ENCODE measurements around the gene STARD13. TPM values are rescaled to one million over a fixed set of nuclear protein-coding genes. Genes with fewer than 3 reads are reported as not detected.
"Not testable (repeated sequence)": the region's sequence is repeated elsewhere in the genome, so short reads cannot be mapped to it uniquely, and the experiment has no call there.

STARD13 gene
- total RNA-seq, 2 donors from 2014 or later = 43.9 to 47.1 TPM

DNA sequence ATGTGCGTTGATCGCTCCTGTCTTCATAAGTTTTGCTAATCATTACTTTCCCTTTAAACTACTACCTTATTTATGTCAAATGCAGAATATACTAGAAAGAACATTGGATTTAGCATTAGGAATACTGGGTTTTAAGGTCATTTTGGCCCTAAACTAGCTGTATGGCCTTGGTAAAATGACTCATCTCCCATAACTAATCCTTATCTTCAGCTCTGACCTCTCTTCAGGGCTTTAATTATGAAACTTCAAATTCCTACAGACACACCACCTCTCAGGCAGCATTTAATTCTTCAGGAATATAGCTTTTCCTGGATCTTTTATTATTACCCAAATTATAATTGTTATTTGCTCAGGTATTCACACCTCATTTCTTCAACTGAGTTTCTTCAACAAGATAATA is 121.2 kb downstream of the STARD13 start:
- no peaks in the 10 kb centered on the region for H3K9me3 ChIP-seq
- TF ChIP-seq, protein P1, sequence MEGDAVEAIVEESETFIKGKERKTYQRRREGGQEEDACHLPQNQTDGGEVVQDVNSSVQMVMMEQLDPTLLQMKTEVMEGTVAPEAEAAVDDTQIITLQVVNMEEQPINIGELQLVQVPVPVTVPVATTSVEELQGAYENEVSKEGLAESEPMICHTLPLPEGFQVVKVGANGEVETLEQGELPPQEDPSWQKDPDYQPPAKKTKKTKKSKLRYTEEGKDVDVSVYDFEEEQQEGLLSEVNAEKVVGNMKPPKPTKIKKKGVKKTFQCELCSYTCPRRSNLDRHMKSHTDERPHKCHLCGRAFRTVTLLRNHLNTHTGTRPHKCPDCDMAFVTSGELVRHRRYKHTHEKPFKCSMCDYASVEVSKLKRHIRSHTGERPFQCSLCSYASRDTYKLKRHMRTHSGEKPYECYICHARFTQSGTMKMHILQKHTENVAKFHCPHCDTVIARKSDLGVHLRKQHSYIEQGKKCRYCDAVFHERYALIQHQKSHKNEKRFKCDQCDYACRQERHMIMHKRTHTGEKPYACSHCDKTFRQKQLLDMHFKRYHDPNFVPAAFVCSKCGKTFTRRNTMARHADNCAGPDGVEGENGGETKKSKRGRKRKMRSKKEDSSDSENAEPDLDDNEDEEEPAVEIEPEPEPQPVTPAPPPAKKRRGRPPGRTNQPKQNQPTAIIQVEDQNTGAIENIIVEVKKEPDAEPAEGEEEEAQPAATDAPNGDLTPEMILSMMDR (IDR thresholded peaks at IDR 0.05) = no peak
- no peak overlapping the region for H3K27ac ChIP-seq
- ATAC-seq (ENCODE audit: insufficient number of reproducible peaks, low FRiP score, low read depth) = no peak
- peaks cover 4 to 26% of the 10 kb centered on the region in 2 donors for H3K4me1 ChIP-seq (ENCODE audit: control insufficient read depth in 1 of 2, low read depth in 2 of 2)
- H3K27me3 ChIP-seq (replicated peaks; ENCODE audit: insufficient read depth) = no peaks in the 10 kb centered on the region
- no peak overlapping the region for H3K4me3 ChIP-seq
- no peak for DNase-seq (ENCODE audit: low spot score)
- H3K36me3 ChIP-seq = peaks cover 5% of the 10 kb centered on the region

DNA sequence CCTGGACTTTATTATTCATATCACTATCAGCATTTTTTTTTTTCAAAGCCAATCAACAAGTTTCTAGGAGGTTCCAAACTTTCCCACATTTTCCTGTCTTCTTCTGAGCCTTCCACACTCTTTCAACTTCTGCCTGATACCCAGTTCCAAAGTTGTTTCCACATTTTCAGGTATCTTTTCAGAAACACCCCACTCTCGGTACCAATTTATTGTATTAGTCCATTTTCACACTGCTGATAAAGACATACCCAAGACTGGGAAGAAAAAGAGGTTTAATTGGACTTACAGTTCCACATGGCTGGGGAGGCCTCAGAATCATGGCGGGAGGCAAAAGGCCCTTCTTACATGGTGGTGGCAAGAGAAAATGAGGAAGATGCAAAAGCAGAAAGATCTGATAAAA is 122.8 kb downstream of the STARD13 start:
- H3K9me3 ChIP-seq; H3K4me3 ChIP-seq; H3K27ac ChIP-seq; H3K36me3 ChIP-seq; H3K27me3 ChIP-seq (replicated peaks; ENCODE audit: insufficient read depth); DNase-seq (ENCODE audit: low spot score); ATAC-seq (ENCODE audit: insufficient number of reproducible peaks, low FRiP score, low read depth): not testable (repeated sequence)
- H3K4me1 ChIP-seq (ENCODE audit: control insufficient read depth in 1 of 2, low read depth in 2 of 2) = peaks cover 3 to 23% of the 10 kb centered on the region in 2 donors

DNA sequence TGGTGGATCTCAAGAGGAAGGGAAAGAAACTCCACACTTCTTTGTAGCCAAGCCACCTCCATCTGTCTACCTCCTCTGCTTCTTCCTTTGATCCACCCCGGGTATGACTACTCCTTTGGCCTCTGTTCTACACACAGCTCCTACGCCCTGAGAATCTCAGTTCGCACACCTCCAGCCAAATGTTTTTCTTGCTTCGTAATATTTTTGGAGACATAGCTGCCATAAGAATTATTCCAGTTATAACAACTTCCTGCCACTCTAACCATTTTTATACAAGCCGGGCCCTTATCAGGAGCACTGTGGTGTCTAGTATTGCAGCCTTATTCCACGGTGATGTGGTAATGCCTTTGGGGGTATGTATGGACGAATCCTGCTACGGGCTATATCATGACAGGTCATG is 126.7 kb downstream of the STARD13 start:
- Histone ChIP-seq H3K4me3 (no peak overlapping the region), H3K27me3 (replicated peaks; ENCODE audit: insufficient read depth) (no peaks in the 10 kb centered on the region), H3K36me3 (no peaks in the 10 kb centered on the region), H3K9me3 (no peaks in the 10 kb centered on the region), H3K27ac (peak overlapping the region; percentile 14 to 27), H3K4me1 (ENCODE audit: control insufficient read depth in 1 of 2, low read depth in 2 of 2) (peaks cover 3 to 29% of the 10 kb centered on the region in 2 donors)
- ATAC-seq (ENCODE audit: insufficient number of reproducible peaks, low FRiP score, low read depth) (no peak), DNase-seq (ENCODE audit: low spot score) (no peak)
- TF ChIP-seq, protein P1 (IDR thresholded peaks at IDR 0.05) = no peak

DNA sequence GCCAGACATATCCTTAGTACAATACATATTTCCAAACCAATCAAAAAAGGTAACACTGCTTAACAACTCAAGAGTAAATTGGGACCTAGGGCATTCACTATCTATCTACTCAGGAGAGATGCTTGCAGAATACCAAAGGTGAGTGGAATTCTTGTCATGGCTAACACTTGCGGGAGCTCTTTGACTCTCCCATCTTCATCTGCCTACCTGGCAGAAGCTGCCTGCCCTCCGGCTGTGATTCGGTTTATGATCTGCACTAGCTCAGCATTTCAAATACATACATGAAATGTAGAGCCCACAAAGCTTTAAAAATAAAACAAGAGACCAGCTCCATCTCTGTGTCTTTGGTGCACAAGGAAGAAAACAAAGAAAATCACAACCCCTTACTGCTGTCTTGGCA is 127.3 kb downstream of the STARD13 start:
- no peaks in the 10 kb centered on the region for H3K9me3 ChIP-seq
- no peak for DNase-seq (ENCODE audit: low spot score)
- H3K4me1 ChIP-seq (ENCODE audit: control insufficient read depth in 1 of 2, low read depth in 2 of 2) = peaks cover 4 to 34% of the 10 kb centered on the region in 2 donors
- no peaks in the 10 kb centered on the region for H3K27me3 ChIP-seq (replicated peaks; ENCODE audit: insufficient read depth)
- H3K4me3 ChIP-seq = no peak overlapping the region
- TF ChIP-seq, protein P1 (IDR thresholded peaks at IDR 0.05) = no peak
- no peak for ATAC-seq (ENCODE audit: insufficient number of reproducible peaks, low FRiP score, low read depth)
- no peaks in the 10 kb centered on the region for H3K36me3 ChIP-seq
- H3K27ac ChIP-seq = peak overlapping the region; percentile 14 to 27

DNA sequence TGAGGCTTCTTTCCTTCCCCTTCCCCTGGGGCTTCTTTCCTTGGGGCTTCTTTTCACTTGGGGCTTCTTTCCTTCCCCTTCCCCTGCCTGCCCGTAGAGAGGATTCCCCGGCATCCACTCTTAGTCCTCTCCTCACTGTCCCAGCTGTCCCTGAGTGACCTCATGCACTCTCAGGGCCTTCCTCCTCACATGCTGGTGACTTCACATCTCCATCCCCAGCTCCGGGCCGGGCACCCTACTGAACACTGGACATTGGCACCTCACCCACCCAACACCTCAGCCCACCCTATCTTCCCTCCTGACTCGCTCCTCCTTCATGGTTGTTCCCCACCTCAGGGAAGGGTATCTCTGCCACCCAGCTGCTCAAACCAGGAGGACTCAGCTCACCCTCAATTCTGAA is 130.6 kb downstream of the STARD13 start:
- Histone ChIP-seq H3K27ac (no peak overlapping the region), H3K9me3 (no peaks in the 10 kb centered on the region), H3K4me1 (ENCODE audit: control insufficient read depth in 1 of 2, low read depth in 2 of 2) (peaks cover 11 to 43% of the 10 kb centered on the region in 2 donors), H3K27me3 (replicated peaks; ENCODE audit: insufficient read depth) (no peaks in the 10 kb centered on the region), H3K4me3 (no peak overlapping the region), H3K36me3 (no peaks in the 10 kb centered on the region)
- no peak for DNase-seq (ENCODE audit: low spot score)
- TF ChIP-seq, protein P1 (IDR thresholded peaks at IDR 0.05) = no peak
- ATAC-seq (ENCODE audit: insufficient number of reproducible peaks, low FRiP score, low read depth) = no peak
